CD8-positive, alpha-beta memory T cell (primary cell): ENCODE data around the gene SRPX2. TPM values are rescaled to one million over a fixed set of nuclear protein-coding genes. Genes with fewer than 3 reads are reported as not detected.
"Not testable (repeated sequence)": the region's sequence is repeated elsewhere in the genome, so short reads cannot be mapped to it uniquely, and the experiment has no call there.

ENCODE experiments used
- CTCF ChIA-PET: fragments of 350-600 bp; sonication (Branson Sonifier 250); formaldehyde crosslinking; loops from one replicate; lab custom pipeline; 2021; ENCODE audit warnings: antibody characterized with exemption; lab: Charles Lee
- POLR2A ChIA-PET: fragments of 350-600 bp; sonication (Branson Sonifier 250); formaldehyde crosslinking; loops from one replicate; lab custom pipeline; 2021; ENCODE audit warnings: antibody characterized with exemption; lab: Charles Lee
- DNase-seq, 5 donors: peaks; one replicate each; pipeline versions ENCODE4 v3.0.0 to v3.0.0-alpha.2; 2020 to 2022; ENCODE audit warnings: mixed read lengths in 1 of 5
- H3K27ac ChIP-seq: one replicate; pipeline ENCODE4 v1.7.0; 2013; ENCODE audit warnings: low read depth, mild to moderate bottlenecking, low read length, moderate library complexity
- H3K27me3 ChIP-seq: 2 replicates; pipeline ENCODE4 v1.7.0; 2013; ENCODE audit warnings: low read length, mild to moderate bottlenecking; ENCODE audit not compliant: insufficient read depth, poor library complexity, severe bottlenecking
- H3K36me3 ChIP-seq: 2 replicates; pipeline ENCODE4 v1.7.0; 2013; ENCODE audit warnings: mild to moderate bottlenecking, low read length, moderate library complexity; ENCODE audit not compliant: insufficient read depth
- H3K4me1 ChIP-seq: 2 replicates; pipeline ENCODE4 v1.7.0; 2013; ENCODE audit warnings: mild to moderate bottlenecking, low read length, moderate library complexity; ENCODE audit not compliant: insufficient read depth
- H3K4me3 ChIP-seq: 2 replicates; pipeline ENCODE4 v1.7.0; 2013; ENCODE audit warnings: mild to moderate bottlenecking, low read length
- H3K9me3 ChIP-seq: 2 replicates; pipeline ENCODE4 v1.7.0; 2013; ENCODE audit warnings: mild to moderate bottlenecking, low read length
- H3K27ac Mint-ChIP-seq, 8 donors: one replicate each; pipeline ENCODE4 v1.8.0; 2020 to 2021; ENCODE audit warnings: mixed read lengths in 8 of 8, mild to moderate bottlenecking in 6 of 8, inconsistent platforms in 3 of 8, moderate library complexity in 3 of 8
- H3K27me3 Mint-ChIP-seq, 2 donors: one replicate each; pipeline ENCODE4 v1.8.0; 2020 to 2021; ENCODE audit warnings: mixed read lengths in 2 of 2, mild to moderate bottlenecking in 1 of 2, moderate library complexity in 1 of 2
- H3K36me3 Mint-ChIP-seq, 3 donors: one replicate each; pipeline ENCODE4 v1.8.0; 2020 to 2021; ENCODE audit warnings: mixed read lengths in 3 of 3, inconsistent platforms in 1 of 3, mild to moderate bottlenecking in 1 of 3
- H3K4me1 Mint-ChIP-seq, 3 donors: one replicate each; pipeline ENCODE4 v1.8.0; 2020 to 2021; ENCODE audit warnings: mixed read lengths in 3 of 3, inconsistent platforms in 1 of 3, mild to moderate bottlenecking in 1 of 3
- H3K4me3 Mint-ChIP-seq, 7 donors: one replicate each; pipeline ENCODE4 v1.8.0; 2020 to 2021; ENCODE audit warnings: mixed read lengths in 7 of 7, mild to moderate bottlenecking in 6 of 7, moderate library complexity in 4 of 7, inconsistent platforms in 2 of 7
- H3K9me3 Mint-ChIP-seq, 5 donors: one replicate each; pipeline ENCODE4 v1.8.0; 2020 to 2022; ENCODE audit warnings: mixed read lengths in 5 of 5, mild to moderate bottlenecking in 3 of 5, moderate library complexity in 2 of 5, inconsistent platforms in 1 of 5
- polyA plus RNA-seq: library from polyadenylated mRNA; unstranded; fragments of 300-500 nt; fragmentation: Illumina TruSeq; gene quantifications from one replicate; pipeline ENCODE4 v1.2.3, GENCODE V29; 2021
- total RNA-seq, 2 experiments: library from RNA; stranded (reverse); gene quantifications; one replicate each; pipeline ENCODE4 v1.2.3, GENCODE V29; 2021

Gene SRPX2
- total and polyA plus RNA-seq, 3 experiments from 2014 or later, result not detected

DNA sequence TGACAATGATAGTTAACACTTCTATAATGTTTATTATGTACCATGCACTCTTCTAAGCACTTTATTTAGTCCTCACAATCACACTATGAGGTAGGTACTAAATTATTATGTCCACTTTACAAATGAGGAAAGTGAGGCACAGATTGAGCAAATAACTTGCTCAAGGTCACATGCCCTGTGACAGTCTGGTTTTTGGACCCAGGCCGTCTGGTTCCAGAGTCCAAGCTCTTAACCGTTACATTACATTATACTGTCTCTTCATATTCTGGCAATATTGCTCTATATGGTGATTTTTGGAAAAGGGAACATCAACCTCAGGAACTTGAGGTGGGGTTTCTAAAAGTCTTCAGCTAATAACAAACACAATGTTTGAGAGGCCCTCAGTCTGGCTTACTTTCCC lies 75.1 kb downstream of the SRPX2 start:
- CTCF ChIA-PET, result no interaction called here

DNA sequence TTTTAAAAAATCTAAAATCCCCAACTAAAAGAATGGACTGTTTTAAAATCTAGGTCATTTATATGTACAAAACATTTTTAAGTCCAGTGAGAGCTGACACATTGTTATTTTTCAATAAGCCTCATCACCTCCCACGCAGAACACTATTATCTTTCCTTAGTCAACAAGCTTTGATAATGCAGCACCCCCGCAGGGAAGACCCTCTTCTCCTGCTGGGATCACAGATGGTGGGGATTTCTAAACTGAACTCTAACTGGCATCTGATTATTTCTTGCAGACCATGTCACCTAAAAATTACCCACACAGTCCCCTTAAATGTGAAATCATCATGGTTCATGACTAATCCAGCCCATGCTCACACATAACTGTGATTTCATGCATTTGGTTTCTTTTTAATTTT lies 76.3 kb downstream of the SRPX2 start:
- no peak overlapping the region for H3K4me3 Mint-ChIP-seq
- POLR2A ChIA-PET, result no interaction called here
- no peaks in the 10 kb centered on the region for H3K36me3 Mint-ChIP-seq

More for the DNA sequence above, 75.1 kb downstream of the SRPX2 start:
- H3K4me3 Mint-ChIP-seq, result no peak overlapping the region
- Histone ChIP-seq H3K4me3 (no peak overlapping the region), H3K4me1 (no peaks in the 10 kb centered on the region), H3K9me3 (no peaks in the 10 kb centered on the region), H3K27me3 (no peaks in the 10 kb centered on the region), H3K36me3 (no peaks in the 10 kb centered on the region), H3K27ac (no peak overlapping the region)
- no peaks in the 10 kb centered on the region for H3K9me3 Mint-ChIP-seq
- DNase-seq, result no peak
- no peaks in the 10 kb centered on the region for H3K4me1 Mint-ChIP-seq
- H3K27ac Mint-ChIP-seq, result no peak overlapping the region
- H3K27me3 Mint-ChIP-seq, result peaks cover 0 to 3% of the 10 kb centered on the region in 2 donors
- no peaks in the 10 kb centered on the region for H3K36me3 Mint-ChIP-seq
- POLR2A ChIA-PET, result no interaction called here

DNA sequence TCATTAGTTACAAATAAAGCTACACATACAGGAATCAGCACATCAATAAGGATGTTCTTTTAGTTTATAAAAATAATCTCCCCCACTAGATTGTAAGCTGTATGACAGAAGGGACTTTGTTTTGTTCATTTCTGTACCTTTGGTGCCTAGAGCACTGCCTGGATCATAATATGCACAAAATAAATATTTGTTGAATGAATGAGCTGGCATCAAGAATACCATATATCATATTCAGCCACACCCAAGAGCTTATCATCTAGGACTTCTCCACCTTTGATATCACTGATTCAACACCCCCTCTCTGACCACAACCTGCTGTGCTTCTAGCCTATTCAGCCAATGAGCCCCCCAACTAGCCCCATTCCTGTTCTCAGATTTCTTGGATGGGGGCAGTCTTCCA lies 77.3 kb downstream of the SRPX2 start:
- Histone ChIP-seq H3K27me3 (no peaks in the 10 kb centered on the region), H3K9me3 (no peaks in the 10 kb centered on the region), H3K4me1 (no peaks in the 10 kb centered on the region), H3K27ac (no peak overlapping the region), H3K4me3 (no peak overlapping the region), H3K36me3 (no peaks in the 10 kb centered on the region)
- ChIA-PET POLR2A (no interaction called here), CTCF (no interaction called here)
- DNase-seq, result no peak
- Mint-ChIP-seq H3K4me1 (no peaks in the 10 kb centered on the region), H3K27me3 (peaks cover 1 to 10% of the 10 kb centered on the region in 2 donors), H3K27ac (no peak overlapping the region), H3K9me3 (no peaks in the 10 kb centered on the region), H3K36me3 (no peaks in the 10 kb centered on the region), H3K4me3 (no peak overlapping the region)

More for the DNA sequence above, 76.3 kb downstream of the SRPX2 start:
- no peak overlapping the region for H3K4me3 ChIP-seq
- H3K9me3 ChIP-seq, result no peaks in the 10 kb centered on the region
- H3K27ac Mint-ChIP-seq, result no peak overlapping the region
- no peaks in the 10 kb centered on the region for H3K4me1 Mint-ChIP-seq
- no peaks in the 10 kb centered on the region for H3K27me3 ChIP-seq
- H3K9me3 Mint-ChIP-seq, result no peaks in the 10 kb centered on the region
- DNase-seq, result no peak
- no peaks in the 10 kb centered on the region for H3K36me3 ChIP-seq
- H3K27ac ChIP-seq, result no peak overlapping the region
- peaks cover 1 to 6% of the 10 kb centered on the region in 2 donors for H3K27me3 Mint-ChIP-seq
- CTCF ChIA-PET, result no interaction called here
- no peaks in the 10 kb centered on the region for H3K4me1 ChIP-seq

DNA sequence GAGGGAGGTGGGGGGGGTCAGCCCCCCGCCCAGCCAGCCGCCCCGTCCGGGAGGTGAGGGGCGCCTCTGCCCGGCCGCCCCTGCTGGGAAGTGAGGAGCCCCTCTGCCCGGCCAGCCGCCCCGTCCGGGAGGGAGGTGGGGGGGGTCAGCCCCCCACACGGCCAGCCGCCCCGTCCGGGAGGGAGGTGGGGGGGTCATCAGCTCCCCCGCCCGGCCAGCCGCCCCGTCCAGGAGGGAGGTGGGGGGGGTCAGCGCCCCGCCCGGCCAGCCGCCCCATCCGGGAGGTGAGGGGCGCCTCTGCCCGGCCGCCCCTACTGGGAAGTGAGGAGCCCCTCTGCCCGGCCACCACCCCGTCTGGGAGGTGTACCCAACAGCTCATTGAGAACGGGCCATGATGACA lies 80.0 kb downstream of the SRPX2 start:
- not testable (repeated sequence) for H3K9me3 Mint-ChIP-seq, H3K4me3 ChIP-seq

More for the DNA sequence above, 80.0 kb downstream of the SRPX2 start:
- H3K27ac Mint-ChIP-seq, CTCF ChIA-PET, H3K4me3 Mint-ChIP-seq, POLR2A ChIA-PET, DNase-seq, H3K4me1 Mint-ChIP-seq, H3K4me1 ChIP-seq, H3K36me3 Mint-ChIP-seq, H3K9me3 ChIP-seq, H3K36me3 ChIP-seq, H3K27ac ChIP-seq, H3K27me3 ChIP-seq: not testable (repeated sequence)
- H3K27me3 Mint-ChIP-seq, result peaks cover 7 to 19% of the 10 kb centered on the region in 2 donors

Other genes with a start within 250 kb of the SRPX2 start
- gene PCDH19, start 233.9 kb upstream of the SRPX2 start, total RNA-seq, result not detected
- gene PCDH19, start 233.9 kb upstream of the SRPX2 start, polyA plus RNA-seq, result not detected
- gene TNMD, start 59.3 kb upstream of the SRPX2 start, total RNA-seq, result not detected
- not detected for gene TNMD, start 59.3 kb upstream of the SRPX2 start, polyA plus RNA-seq
- under 1 TPM; 0.07 to 0.33 TPM for gene TSPAN6, start 7.4 kb upstream of the SRPX2 start, total RNA-seq
- 1.9 TPM for gene TSPAN6, start 7.4 kb upstream of the SRPX2 start, polyA plus RNA-seq
- not detected for gene SYTL4, start 87.9 kb downstream of the SRPX2 start, total RNA-seq
- gene SYTL4, start 87.9 kb downstream of the SRPX2 start, polyA plus RNA-seq, result not detected
- 10 to 100 TPM; 55.6 to 59.5 TPM for gene CSTF2, start 176.2 kb downstream of the SRPX2 start, total RNA-seq
- gene CSTF2, start 176.2 kb downstream of the SRPX2 start, polyA plus RNA-seq, result 13.5 TPM
- gene NOX1, start 230.2 kb downstream of the SRPX2 start, total RNA-seq, result not detected
- gene NOX1, start 230.2 kb downstream of the SRPX2 start, polyA plus RNA-seq, result not detected